ENCODE measurements around the gene DCLRE1B. TPM values are rescaled to one million over a fixed set of nuclear protein-coding genes. Genes with fewer than 3 reads are reported as not detected.
A peak's percentile ranks its signal among the peaks of the same experiment; 100 is the strongest.

Gene DCLRE1B
- total RNA-seq, 1 experiment from 2014 or later: 18.4 TPM

- no peak for DNase-seq (ENCODE audit: low read depth)
Observed at GRCh38 chr1:113922957-113923356, 17.8 kb downstream of the DCLRE1B start.

- DNase-seq (ENCODE audit: low read depth): no peak
Observed at GRCh38 chr1:113924473-113924872, 19.3 kb downstream of the DCLRE1B start.

GRCh38 chr1:113928187-113928930 lies 23.2 kb downstream of the DCLRE1B start:
- no peak for DNase-seq (ENCODE audit: low read depth)

GRCh38 chr1:113928941-113929749 lies 24.0 kb downstream of the DCLRE1B start, which contains the start of gene HIPK1:
Gene HIPK1 (plus strand): TSS chr1:113929324.
- peak; percentile 81 for DNase-seq (ENCODE audit: low read depth)

- DNase-seq (ENCODE audit: low read depth): no peak
Observed at GRCh38 chr1:113929750-113930498, 24.8 kb downstream of the DCLRE1B start.

- peak; percentile 64 for DNase-seq (ENCODE audit: low read depth)
Observed at GRCh38 chr1:113930499-113931161, 25.5 kb downstream of the DCLRE1B start.

GRCh38 chr1:113931451-113931851 lies 26.3 kb downstream of the DCLRE1B start:
- peak; percentile 67 for DNase-seq (ENCODE audit: low read depth)

GRCh38 chr1:113934006-113934405 lies 28.9 kb downstream of the DCLRE1B start:
- no peak for DNase-seq (ENCODE audit: low read depth)

- no peak for DNase-seq (ENCODE audit: low read depth)
Observed at GRCh38 chr1:113934511-113935055, 29.5 kb downstream of the DCLRE1B start.

- no peak for DNase-seq (ENCODE audit: low read depth)
Observed at GRCh38 chr1:113935176-113935575, 30.1 kb downstream of the DCLRE1B start.

GRCh38 chr1:113935970-113936369 lies 30.8 kb downstream of the DCLRE1B start:
- no peak for DNase-seq (ENCODE audit: low read depth)

GRCh38 chr1:113937146-113937545 lies 32.0 kb downstream of the DCLRE1B start:
- DNase-seq (ENCODE audit: low read depth): no peak

GRCh38 chr1:113938192-113938591 lies 33.1 kb downstream of the DCLRE1B start:
- no peak for DNase-seq (ENCODE audit: low read depth)

- no peak for DNase-seq (ENCODE audit: low read depth)
Observed at GRCh38 chr1:113940365-113941244, 35.5 kb downstream of the DCLRE1B start.

GRCh38 chr1:113941245-113941559 lies 36.1 kb downstream of the DCLRE1B start:
- no peak for DNase-seq (ENCODE audit: low read depth)

- no peak for DNase-seq (ENCODE audit: low read depth)
Observed at GRCh38 chr1:113942527-113942926, 37.4 kb downstream of the DCLRE1B start.

- no peak for DNase-seq (ENCODE audit: low read depth)
Observed at GRCh38 chr1:113943028-113943811, 38.1 kb downstream of the DCLRE1B start.

GRCh38 chr1:113945329-113945728 lies 40.2 kb downstream of the DCLRE1B start:
- no peak for DNase-seq (ENCODE audit: low read depth)

GRCh38 chr1:113946112-113946511 lies 41.0 kb downstream of the DCLRE1B start:
- no peak for DNase-seq (ENCODE audit: low read depth)

Measured in LHCN-M2 (cell line).